GM18505 (cell line): ENCODE results near the gene TCF4.

Source experiments
- ATAC-seq: cut with Tn5 transposase; IDR thresholded peaks from one replicate; pipeline ENCODE4 v1.9.1; 2021; ENCODE audit not compliant: unreplicated experiment
- POLR2A ChIP-seq: IDR thresholded peaks from 4 replicates; pipeline ENCODE4 v1.6.1; 2011; ENCODE audit warnings: borderline replicate concordance; ENCODE audit not compliant: insufficient read depth, insufficient read length; ENCODE audit errors: extremely low read depth

TCF4 gene

GRCh38 chr18:55588111-55588869 lies at the start of gene TCF4:
Gene TCF4, minus strand, starts transcription at chr18:55588192. Its CDS starts 1,076 bp downstream, at chr18:55587116.
- no peak for ATAC-seq
- no peak for TF ChIP-seq POLR2A

GRCh38 chr18:55637204-55637603 lies 49.2 kb upstream of the TCF4 start:
- no peak for ATAC-seq
- no peak for TF ChIP-seq POLR2A

- no peak for ATAC-seq
- TF ChIP-seq POLR2A = no peak
These were observed 47.4 kb upstream of the TCF4 start for GRCh38 chr18:55635439-55635838.

GRCh38 chr18:55634545-55634944 lies 46.6 kb upstream of the TCF4 start:
- ATAC-seq = no peak
- TF ChIP-seq POLR2A = no peak

- no peak for TF ChIP-seq POLR2A
- ATAC-seq = no peak
These were observed 45.0 kb upstream of the TCF4 start for GRCh38 chr18:55633032-55633431.

- no peak for ATAC-seq
- TF ChIP-seq POLR2A = no peak
These were observed 41.1 kb upstream of the TCF4 start for GRCh38 chr18:55629133-55629532.

GRCh38 chr18:55627007-55627406 lies 39.0 kb upstream of the TCF4 start:
- TF ChIP-seq POLR2A = no peak
- no peak for ATAC-seq

GRCh38 chr18:55625901-55626300 lies 37.9 kb upstream of the TCF4 start:
- ATAC-seq = no peak
- TF ChIP-seq POLR2A = no peak

GRCh38 chr18:55623626-55624025 lies 35.6 kb upstream of the TCF4 start:
- ATAC-seq = no peak
- TF ChIP-seq POLR2A = no peak

- no peak for ATAC-seq
- no peak for TF ChIP-seq POLR2A
These were observed 22.5 kb upstream of the TCF4 start for GRCh38 chr18:55610506-55610905.

GRCh38 chr18:55609160-55609825 lies 21.3 kb upstream of the TCF4 start:
- TF ChIP-seq POLR2A = no peak
- no peak for ATAC-seq

- no peak for ATAC-seq
- TF ChIP-seq POLR2A = no peak
These were observed 20.5 kb upstream of the TCF4 start for GRCh38 chr18:55608497-55608896.

- no peak for ATAC-seq
These were observed 19.8 kb upstream of the TCF4 start for GRCh38 chr18:55607773-55608172.

GRCh38 chr18:55605733-55606338 lies 17.8 kb upstream of the TCF4 start:
- ATAC-seq = peak; percentile 73
- TF ChIP-seq POLR2A = no peak

More at GRCh38 chr18:55607773-55608172, 19.8 kb upstream of the TCF4 start:
- TF ChIP-seq POLR2A = no peak

GRCh38 chr18:55603775-55604174 lies 15.8 kb upstream of the TCF4 start:
- no peak for ATAC-seq
- TF ChIP-seq POLR2A = no peak

GRCh38 chr18:55593888-55594287 lies 5.9 kb upstream of the TCF4 start:
- no peak for TF ChIP-seq POLR2A

More at GRCh38 chr18:55593888-55594287, 5.9 kb upstream of the TCF4 start:
- ATAC-seq = no peak
